GM19324 (cell line): Measurements from ENCODE around the gene CLEC7A.
A peak's percentile ranks its signal among the peaks of the same experiment; 100 is the strongest.

Experiments used
- ATAC-seq: cut with Tn5 transposase; IDR thresholded peaks from one replicate; pipeline ENCODE4 v1.9.1; 2021; ENCODE audit warnings: mild to moderate bottlenecking, moderate library complexity; ENCODE audit not compliant: unreplicated experiment, low FRiP score

Gene CLEC7A

GRCh38 chr12:10130042-10130441, at the start of gene CLEC7A:
Gene CLEC7A (minus strand): TSS chr12:10130199. CDS start chr12:10130082, 117 bp downstream.
- ATAC-seq, result peak; percentile 62

DNA sequence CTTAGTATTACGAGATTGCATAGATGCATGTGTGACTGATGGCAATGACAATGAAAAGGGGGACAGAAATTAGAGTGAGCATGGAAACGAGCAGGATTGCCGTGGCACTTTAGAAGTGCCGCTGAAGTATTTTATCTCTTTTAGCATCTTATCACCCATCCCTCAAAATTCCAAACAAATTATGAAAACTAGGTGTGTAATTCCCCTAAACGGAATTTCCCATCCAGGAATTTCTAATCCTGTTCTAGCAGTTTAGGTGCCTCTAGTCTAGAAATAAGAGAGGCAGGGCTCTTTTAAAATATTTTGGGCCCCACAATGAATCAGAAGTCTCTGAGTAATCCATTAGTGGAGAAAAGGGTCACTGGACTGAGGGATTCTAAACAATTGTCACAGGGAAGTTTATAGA, 49.8 kb upstream of the CLEC7A start:
- no peak for ATAC-seq

DNA sequence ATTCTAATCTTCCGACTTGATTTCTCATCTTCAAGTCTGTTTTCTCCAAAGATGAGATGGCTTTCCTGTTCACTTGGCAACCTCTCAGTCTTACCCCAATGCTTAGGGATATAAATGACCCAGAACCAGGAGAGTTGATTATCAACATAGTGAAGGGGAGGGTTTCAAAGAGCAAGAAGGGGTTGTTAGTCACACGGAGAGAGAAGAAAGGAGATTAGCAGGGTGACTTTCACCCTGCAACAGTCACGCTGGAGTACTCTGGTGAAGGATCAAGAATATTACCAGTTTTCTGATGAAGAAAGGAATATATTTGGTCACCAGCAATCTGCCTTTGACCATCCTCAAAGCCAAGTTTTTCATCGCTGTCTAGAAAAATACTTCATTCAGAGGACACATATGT, 48.8 kb upstream of the CLEC7A start, which contains the start of gene TMEM52B:
TMEM52B (plus strand) TSS at position 212 of the 400 bp plus-strand sequence. CDS start 543 bp downstream, outside the sequence.
- no peak for ATAC-seq

DNA sequence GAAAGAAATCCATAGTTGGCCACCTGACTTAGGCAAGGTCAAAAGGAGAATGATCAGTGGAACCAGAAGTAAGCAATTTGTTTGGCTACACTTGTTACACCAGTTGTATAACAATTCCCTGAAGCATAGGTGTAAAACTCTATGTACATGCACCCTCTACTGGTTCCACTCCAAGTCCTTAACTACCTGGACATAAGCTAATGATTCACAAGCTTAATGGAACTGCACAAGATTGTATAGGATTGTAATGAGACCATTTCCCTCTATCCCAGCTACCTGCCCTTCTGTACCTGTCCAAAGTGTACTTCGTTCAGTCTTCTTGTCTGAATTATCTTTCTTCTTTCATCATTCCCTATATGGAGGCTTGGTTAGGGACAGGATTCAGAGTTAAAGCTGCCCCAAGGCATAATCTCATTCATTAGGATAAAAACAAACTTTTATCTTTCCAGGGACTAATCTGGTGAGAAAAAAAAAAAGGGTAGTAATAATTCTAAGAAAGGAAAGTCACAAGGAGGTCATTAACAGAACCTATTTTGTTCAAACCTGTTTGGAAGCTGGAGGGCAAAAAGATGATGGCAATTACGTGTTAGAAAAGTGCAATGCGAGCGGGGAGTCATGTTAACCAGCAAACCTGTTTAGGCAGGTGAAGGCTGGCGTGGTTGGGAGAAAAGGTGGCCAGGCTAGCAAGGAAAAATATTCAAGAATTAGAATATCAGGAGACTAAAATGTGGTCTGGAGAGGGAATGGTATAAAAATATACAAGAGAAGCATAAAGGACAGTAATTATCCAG, 46.0 kb upstream of the CLEC7A start:
- ATAC-seq, result no peak

- no peak for ATAC-seq
Observed at GRCh38 chr12:10174986-10175614, 45.1 kb upstream of the CLEC7A start.

DNA sequence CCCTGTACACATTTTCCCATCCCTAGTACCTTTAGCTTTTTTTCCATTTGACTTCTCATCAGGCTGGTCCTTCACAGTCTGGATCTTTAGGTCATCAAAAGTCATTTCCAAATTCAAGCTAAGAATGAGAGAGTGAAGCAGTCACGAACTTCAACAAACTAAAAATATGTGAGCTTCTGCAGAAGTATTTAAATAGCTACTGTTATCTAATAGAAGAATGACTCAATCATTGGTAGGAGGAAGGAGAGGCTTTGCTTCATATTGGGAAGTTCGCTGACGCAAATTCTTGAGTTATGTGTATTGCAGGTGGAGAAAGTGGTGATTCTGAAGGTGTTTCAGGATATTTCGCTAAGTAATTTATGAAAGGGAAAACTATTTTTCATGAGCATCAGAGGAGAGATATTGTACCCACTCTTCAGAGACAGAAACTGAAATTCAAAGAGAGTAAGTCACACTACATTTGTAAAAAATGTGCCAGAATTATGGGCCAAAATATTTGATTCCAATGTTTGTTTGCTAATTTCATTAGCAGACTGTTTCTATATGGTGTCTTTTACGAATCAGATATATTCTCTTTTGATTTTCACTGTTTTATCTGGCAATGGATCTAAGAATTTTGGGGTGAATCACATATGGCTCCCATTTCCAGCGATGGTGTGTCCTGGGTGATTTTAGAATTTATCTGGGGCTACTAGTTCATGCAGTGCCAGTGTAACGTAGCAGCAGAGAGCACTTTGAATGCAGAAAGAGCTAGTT, 42.2 kb upstream of the CLEC7A start, which contains the start of gene OLR1:
OLR1 (minus strand) TSS at position 160 of the 756 bp plus-strand sequence; CDS start at position 105, 55 bp downstream.
- ATAC-seq, result no peak

DNA sequence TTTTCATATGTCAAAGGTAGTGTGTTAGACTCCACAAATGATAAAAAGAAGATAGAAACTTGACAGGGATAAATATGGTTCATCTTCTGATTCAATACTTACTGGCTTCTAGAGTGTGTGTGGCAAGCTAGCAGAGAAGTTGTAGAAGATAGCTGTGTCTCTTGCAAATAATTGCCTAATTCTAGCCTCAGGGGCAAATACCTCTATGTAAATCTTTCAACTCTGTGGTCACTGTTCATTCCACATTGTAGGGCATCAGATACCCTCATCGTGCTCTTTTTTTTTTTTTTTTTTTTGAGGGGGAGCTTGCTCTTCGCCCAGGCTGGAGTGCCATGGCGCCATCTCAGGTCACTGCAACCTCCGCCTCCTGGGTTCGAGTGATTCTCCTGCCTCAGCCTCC, 40.2 kb upstream of the CLEC7A start:
- no peak for ATAC-seq

DNA sequence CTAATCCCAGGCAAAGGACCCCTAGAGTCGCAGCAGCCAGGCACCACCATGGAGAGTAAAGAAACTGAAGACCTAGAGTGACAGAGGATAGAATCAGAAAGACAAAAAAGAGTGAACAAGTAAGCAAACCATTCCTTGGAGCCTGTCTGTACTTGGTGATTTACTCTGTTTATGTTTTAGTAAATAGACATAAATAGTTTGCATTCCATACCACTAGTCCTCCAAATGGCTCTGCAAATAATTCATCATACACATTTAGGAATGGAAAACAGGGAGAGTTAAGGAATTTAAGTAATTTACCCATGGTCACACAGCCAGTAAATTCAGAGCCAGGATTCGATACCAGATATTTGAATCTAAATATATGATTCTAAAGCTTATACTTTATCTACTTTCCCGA, 39.1 kb upstream of the CLEC7A start:
- ATAC-seq, result no peak

- no peak for ATAC-seq
Observed at GRCh38 chr12:10167599-10167998, 37.6 kb upstream of the CLEC7A start.

DNA sequence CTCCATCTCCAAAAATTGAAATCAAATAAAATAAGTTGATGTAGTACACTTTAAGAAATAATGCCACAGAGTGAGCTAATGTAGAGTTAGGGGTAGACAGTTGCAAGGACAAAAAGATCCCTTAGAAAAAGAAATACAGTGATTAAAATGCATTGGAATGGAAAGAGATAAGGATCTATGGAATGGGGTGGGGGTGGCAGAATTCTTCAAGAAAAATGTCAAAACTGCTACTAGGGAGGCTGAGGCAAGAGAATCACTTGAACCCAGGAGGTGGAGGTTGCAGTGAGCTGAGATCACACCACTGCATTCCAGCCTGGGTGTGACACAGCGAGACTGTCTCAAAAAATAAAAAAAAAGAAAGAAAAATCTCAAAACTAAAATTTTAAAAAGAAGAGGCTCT, 35.4 kb upstream of the CLEC7A start:
- no peak for ATAC-seq

GRCh38 chr12:10163084-10163483, 33.1 kb upstream of the CLEC7A start:
- ATAC-seq, result no peak

DNA sequence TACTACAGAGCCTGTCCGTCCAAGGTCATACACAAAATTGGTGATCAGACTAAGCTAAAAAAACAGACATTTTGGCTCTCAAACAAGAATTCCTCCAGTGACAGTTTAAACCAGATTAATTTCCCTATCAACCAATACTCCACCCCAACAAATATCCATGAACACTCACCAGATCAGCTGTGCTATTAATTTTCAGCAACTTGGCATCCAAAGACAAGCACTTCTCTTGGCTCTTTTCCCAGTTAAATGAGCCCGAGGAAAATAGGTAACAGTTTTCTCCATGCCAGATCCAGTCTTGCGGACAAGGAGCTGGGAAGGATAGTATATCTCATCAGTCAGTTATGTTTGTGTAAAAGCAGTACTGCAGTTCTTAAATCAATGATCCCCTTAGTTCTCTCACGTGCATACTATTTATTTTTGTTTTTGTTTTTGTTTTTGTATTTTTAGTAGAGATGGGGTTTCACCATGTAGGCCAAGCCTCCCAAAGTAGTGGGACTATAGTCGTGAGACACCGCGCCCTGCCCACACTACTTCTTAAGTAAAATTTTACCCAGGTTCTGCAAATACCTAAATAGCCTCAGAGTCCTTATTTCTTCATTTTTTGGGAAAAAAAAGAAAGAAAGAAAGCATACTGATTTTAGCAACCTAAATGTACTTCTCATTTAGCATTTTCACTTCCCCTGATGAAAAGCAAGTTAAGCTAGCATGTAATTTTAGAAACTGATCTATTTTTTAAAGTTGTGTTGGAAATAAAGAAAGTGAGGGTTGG, 30.8 kb upstream of the CLEC7A start:
- no peak for ATAC-seq

GRCh38 chr12:10159280-10159679, 29.3 kb upstream of the CLEC7A start:
- ATAC-seq, result no peak

- no peak for ATAC-seq
Observed at GRCh38 chr12:10158406-10158805, 28.4 kb upstream of the CLEC7A start.

DNA sequence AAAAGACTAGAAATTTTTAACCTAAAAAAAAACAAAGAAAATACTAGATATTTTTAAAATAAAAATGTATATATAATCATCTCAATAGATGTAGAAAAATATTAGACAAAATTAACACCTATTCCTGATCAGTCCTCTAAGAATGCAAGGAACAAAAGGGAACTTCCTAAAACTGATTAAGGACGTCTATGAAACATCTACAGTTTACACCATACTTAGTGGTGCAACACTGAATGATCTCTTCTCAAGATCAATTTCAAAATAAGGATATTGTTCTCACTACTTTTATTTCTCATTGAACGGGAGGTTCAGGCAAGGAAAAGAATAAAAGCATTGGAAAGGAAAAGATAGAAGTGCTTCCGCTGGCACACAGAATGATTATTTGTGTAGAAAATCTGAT, 26.0 kb upstream of the CLEC7A start:
- ATAC-seq, result no peak

DNA sequence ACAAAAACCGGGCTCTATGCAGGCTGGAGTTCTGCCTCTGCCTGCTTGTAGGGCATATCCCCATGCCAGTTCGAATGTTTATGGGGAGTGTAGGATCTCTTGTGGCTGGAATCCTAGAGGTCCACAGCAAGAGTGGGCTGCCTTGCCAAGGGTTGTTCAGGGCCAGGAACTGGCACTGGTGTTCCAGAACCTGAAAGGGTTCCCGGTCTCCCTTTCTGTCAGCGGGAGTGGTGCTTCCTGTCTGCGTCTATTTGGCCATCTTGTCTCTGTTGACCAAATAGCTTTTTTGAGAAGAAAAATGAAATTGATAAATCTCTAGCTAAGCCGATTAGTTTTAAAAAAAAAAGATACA, 24.1 kb upstream of the CLEC7A start:
- ATAC-seq, result no peak

- ATAC-seq, result no peak
Observed at GRCh38 chr12:10153271-10154144, 23.5 kb upstream of the CLEC7A start.

DNA sequence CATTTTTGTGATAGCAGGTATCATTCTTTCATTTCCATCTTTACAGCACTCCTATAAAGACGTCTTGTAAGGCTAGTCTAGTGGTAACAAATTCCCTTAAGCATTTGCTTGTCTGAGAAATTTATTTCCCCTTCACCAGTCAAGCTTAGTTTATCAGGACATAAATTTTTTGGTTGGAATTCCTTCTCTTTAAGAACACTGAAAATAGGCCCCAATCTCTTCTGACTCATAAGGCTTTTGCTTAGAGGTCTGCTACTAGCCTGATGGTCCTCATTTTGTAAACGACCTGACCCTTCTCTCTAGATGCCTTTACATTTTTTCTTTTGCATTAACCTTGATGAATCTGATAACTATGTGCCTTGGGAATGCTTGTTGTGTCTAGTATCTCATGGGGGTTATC, 21.6 kb upstream of the CLEC7A start:
- ATAC-seq, result no peak

DNA sequence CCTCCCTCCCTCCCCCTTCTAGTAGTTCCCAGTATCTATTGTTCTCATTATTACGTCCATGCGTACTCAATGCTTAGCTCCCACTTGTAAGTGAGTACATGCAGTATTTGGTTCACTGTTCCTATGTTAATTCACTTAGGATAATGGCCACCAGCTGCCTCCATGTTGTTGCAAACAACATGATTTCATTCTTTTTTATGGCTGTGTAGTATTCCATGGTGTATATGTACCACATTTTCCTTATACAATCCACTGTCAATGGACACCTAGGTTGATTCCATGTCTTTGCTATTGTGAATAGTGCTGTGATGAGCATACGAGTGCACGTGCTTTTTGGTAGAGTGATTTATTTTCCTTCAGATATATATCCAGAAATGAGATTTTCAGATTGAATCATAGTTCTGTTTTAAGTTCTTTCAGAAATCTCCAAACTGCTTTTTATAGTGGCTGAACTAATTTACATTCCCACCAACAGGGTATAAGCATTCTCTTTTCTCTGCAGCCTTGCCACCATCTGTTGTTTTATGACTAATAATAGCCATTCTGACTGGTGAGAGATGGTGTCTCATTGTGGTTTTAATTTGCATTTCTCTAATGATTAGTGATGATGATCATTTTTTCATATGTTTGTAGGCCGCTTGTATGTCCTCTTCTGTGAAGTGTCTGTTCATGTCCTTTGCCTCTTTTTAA, 17.9 kb upstream of the CLEC7A start:
- ATAC-seq, result no peak
